ENCODE data around the gene MAP1LC3B2.

Gene MAP1LC3B2

DNA sequence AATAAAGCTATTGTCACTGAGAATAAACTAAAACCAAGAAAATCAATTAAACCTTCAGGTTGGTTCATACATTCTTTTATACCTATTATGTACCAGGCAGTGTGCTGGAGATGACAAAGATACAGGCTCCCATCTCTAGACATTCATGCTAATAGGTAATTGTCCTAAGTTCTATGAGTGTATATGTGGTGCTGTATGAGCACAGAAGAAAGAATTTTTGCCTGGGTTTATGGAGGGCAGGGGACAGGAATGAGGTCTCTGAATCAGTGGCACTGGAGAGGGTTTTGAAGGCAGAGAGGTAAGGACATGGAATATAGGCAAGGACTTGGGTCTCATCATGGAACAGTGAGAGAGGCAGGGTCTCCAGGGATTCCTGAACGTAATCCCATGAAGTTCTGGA lies 38.7 kb downstream of the MAP1LC3B2 start:
- DNase-seq: no peak

DNA sequence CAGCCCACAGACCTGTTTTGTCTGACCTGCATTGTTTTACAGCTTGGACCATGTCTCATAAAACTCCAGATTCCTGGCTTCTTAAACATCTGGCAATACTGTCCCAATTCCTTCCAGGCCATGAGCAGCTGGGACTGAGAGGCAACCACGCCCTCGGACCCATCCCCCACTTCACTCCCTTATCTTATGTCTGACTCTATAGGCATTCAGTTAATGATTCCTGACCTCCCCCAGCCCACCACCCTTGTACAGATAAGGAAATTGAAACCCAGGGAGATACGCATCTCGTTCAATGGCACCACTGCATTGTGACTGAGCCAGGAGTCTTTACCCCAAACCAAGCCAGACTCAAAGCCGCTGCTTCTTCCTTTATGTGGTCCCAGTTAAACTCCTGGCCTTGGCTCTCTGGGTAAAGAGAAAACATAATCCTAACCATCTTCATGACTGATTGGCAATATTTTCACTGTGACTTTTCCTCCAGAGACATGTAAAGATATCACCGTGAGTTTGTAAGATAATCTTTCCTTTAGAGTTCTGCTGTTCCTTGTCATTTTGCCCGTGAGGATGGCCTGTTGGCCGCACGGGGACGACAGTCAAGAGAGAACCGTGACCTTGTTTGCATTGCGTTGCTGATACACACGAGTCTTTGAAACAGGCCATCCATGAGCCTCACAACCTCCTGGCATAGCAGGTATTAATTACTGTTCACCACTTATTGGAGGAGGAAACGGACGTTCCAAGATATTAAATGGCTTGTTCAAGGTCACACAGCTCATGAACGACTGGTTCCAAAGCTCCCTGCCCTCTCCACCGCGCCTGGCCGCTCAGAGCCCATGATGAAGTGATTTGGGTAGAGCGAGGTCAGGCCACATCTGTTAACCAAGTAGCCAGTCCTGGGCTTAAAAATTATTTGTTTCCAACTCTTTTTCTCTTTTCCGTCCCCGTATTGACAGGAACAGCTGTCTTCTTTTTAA lies 39.4 kb downstream of the MAP1LC3B2 start:
- DNase-seq: no peak

DNA sequence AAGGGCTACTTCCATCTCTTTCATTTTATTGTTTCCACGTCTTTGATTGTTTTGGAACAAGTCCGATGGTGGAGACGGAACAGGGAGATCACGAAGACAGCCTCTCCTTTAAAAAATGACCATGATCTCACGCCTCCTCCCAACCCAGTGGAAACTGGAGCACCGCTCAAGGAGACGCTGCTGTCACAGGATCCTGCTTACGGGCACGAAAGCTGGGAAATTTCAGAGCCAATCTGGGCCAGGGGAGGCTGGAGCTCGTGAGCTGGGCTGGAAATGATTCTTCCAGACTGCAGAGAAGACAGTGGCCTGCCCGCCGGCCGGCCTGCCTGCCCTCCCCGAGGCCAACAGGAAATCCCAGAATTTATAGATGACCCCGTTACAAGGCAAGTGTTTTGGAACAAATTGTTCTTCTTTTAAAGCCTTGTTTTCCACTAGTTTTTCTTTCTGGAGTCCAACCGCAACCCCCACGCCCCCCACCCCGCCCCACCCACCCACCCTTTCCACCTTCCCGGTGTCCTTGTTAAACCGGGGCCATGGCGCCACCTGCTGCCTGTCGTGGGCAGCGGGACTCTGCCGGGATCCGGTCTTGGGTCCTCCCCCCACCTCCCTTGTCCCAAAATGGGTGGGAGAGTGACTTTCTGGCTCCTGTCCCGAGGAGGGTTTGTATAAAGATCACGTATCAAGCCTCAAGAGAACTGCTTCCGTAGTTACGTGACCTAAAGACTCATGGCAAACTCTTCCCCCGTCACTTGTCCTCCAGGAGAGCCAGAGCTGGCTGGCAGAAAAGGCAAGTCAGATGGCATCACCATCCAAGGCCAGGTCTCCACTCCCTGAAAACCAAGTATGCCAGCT lies 40.3 kb downstream of the MAP1LC3B2 start:
- DNase-seq: peak; percentile 57

DNA sequence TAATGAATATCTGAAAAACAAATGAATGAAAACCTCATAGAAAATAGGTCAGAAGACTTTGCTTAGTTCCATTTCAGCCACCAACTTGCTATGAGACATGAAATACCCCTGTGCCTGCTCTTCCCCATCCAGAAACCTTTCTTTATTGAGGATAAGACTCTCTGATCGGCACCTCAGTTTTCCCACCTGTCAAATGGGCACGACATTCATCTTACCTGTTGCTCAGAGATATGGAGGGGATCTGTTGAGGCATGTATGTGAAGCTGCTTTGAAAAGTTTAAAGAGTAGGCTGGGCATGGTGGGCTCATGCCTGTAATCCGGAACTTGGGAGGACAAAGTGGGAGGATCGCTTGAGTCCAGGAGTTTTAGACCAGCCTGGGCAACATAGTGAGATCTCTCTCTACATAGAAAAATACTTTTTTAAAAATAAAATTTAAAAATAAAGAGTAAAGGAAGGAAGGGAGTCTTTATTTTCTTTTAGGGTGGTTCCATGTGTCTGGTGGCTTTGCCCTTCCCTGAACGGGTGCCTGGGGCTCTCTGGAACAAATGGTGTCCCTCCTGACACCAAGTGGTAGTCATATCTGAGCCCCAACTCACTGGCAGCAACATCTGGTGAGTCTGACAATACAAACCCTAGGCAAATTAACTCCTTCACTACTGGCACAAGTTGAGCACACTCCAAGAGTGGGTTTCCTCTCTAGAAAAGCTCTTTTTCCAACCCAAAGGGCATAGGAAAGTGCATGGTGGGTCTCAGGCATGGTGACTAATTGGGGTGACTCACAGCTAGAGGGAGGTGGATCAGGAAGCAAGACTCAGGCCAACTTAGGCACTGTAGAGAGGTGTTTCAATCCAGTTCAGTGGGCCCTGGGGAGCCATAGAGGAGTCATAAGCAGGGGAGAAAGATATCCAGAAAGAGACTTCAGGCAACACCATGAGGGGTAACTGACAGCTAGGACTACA lies 42.1 kb downstream of the MAP1LC3B2 start:
- peak; percentile 80 for DNase-seq

DNA sequence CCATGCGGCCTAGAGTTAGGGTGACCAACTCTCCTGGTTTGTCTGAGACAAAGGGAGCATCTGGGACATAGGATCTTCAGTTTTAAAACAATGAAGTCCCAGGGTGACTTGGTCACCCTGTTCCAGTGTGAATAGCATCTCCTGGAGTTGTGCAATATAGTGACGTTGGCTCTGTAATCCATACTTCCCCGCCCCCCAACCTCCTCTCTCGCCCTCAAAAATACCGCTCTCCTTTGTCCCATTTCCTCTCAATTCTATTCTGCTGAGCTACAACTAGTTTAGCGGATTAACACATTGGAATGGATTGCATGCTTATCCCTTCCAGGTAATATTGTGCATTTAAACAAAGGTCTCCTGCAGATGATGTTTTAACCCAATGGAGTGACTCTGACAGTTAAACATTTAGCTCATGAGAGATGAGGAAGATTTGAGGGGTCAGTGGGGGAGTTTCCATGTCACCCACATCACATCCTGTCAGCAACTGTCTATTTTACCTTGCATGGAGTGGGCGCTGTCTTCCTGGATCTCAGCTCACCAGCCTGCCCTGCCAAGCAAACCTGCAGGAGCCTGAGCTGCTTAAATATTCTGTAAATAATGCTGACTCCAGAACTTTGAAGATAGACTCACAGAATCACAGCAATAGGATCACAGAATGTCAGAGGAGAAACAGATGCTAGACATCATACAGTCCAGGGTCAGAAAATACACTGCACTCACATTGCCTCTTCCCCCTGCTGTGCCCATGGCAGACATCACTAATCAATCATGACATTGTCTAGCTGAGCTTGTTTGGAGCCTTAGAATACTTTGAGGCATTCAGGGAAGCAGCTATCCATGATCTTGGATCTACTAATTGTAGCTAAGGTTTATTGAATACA lies 43.0 kb downstream of the MAP1LC3B2 start:
- no peak for DNase-seq

DNA sequence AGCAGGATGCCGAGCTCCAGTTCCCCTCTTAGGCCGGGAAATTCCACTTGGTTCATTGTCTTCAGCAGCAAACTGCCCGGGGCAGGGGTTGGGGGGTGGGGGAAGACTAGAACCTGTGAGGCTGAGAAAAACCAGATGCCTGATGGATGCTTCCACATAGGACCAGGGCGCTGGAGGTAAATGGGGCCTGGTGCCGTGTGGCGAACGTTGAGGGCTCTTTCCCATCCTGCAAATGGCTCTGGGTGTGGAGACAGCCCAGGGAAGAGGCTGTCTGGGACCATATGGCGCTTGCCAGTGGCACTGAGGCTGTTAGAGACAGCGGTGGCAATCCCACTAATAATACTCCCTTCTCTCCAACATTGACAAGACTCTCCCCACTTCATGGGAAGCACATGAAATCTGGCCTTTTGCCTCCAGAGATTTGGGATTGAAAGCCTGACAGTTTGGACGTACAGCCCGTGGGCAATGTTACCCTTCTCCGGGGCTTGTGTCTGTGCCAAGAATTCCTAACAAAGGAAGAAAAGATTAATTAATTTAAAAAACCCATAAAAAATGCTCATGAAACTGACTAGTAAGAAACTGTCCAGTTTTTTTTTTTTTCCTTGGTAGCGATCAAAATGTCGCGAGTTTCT lies 44.5 kb downstream of the MAP1LC3B2 start:
- DNase-seq: no peak

DNA sequence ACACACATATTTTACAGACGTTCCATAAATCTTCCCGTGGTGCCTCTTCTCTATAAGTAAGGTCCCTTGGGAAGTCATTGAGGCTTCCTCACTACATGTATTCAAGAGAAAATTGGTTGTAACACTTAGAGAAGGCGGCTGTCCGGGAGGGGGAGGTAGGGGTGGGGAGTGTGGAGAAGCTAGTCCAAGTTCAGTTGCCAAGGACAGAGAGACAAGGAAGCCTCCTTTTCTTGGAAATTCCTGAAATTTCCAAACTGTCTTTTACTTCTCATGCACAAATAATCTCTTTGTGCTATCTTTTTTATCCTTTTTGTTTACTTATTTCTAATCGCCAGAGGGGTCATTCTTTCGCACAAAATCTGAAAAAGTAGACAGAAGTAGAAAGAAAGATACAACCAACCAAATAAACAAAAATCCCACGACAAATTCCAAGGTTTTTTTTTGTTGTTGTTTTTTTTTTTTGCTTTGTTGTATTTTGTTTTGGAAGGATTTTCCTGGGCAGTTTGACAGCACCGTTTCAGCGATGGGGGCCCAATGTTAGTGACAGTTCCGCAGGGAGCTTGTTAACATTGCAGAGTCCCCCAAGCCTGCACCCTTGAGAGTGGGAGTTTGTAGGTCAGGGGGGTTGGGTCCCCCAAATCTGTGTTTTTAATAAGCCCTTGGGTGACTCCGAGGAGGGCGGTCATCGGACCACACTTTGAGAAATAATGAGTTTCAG lies 45.2 kb downstream of the MAP1LC3B2 start:
- DNase-seq: no peak

DNA sequence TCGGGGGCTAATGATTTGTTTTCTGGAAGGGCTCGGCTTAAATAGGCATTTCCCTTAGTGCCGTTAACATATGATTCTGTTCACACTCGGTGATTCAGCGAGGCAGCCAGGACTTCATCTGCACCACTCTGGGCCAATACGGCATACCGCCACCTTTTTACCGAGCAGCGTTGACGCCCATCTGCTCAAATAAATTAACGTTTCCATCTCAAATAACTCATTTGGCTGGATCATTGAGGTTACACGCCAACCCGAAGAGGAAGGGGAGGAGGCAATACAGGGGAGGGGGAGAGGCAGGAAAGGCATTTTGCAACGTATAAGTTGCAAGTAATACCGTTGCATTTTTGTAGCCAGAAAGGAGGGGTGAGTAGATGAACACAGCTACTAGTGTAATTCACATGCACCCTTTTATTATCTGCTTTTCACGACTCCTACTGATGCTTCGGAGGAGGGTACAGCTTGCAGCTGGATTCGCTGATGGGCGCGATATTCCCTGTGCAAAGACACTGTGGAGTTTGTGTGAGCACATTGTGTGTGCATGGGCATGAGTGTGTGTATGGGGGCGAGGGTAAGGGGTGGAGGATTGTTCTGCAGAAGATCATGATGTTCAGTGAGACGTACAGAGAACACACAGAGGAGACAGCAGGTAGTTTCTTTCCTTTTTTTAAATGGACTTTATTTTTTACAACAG lies 45.9 kb downstream of the MAP1LC3B2 start:
- no peak for DNase-seq

DNA sequence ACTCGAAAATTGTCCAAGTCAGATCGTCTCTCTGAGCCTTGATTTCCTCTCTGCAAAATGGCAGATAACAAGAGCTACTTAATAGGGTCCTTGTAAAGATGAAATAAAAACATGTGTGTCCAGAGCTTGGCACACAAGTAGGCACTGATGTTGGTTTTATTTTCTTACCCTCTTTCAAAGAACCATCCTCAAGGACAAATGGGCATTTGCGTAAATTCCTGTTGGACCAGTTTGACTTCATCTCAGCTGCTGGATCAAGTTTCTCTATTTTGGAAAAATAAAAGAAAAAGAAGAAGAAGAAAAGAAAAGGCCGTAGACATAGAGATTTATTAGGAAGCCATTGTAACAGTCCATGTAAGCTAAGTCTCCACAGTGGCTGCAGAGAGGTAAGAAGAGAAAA lies 47.2 kb downstream of the MAP1LC3B2 start:
- no peak for DNase-seq

DNA sequence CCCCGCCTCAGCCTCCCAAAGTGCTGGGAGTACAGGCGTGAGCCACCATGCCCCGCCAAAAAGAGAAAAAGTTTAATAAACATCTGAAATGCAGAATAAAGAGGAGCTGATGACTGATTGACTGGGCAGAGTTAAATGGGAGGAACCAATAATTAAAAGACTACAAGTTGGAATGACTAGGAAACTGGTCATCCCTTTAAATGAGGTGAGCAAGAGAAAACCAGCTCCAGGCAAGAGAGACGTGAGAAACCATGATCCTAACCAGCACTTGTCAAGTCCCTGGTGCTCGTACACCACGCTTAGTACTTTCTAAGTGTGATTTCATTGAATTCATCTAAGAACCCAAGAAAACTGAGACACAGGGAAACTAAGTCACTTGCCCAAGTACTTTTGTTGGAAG lies 47.9 kb downstream of the MAP1LC3B2 start:
- DNase-seq: no peak

DNA sequence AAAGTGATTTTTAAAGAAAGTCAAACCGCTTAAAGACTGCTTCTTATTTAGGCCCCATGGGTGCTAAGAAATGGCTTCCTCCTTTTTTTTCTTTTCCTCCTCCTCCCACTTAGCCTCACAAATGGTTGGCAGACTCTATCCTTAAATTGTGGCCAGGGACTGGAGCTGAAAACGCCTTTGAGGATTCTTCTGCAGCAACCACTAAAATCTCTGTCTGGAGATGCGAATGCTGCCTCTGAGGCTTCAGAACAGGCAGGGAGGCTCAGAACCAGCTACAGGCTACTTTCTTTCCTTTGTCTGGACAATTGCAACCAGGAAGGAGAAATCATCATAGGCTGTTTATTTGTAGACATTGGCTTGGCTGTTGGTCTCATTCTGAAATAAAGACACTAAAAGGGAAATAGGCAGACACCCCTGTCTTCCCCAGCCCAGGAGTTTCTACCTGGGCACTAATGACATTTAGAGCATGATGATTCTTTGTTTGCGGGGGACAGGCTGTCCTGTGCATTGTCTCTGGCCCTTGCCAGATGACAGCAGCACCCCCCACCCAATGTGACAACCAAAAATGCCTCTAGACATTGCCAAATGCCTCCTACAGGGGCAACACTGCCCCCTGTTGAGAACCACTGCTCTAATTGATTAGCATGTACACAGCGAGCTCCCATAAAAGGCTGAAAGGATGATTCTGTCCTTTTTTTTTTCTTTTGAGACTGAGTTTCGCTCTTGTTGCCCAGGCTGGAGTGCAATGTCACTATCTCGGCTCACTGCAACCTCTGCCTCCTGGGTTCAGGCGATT lies 50.3 kb downstream of the MAP1LC3B2 start:
- no peak for DNase-seq

DNA sequence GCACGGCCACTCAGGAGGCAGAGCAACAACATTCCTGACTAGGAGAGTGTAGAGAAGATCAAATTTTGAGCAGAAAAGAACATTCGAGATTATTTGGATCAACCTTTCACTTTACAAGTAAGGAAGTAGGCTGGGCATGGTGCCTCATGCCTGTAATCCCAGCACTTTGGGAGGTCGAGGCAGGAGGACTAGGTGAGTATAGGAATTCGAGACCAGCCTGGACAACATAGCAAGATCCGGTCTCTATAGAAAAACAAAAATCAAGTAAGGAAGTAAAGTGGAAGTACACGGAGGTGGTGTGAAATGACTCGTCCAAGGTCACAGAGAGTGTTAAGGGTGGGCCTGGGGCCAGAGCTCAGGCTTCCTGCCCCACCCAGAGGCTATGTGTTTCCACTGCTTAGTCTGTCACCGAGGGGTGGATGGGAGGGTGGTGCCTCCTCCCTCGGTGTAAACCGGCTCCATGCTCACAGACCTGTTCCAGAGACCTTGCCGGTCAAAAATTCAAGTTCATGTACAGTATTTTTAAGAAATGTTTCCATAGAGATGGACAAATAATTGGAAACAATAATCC lies 51.9 kb downstream of the MAP1LC3B2 start:
- no peak for DNase-seq

DNA sequence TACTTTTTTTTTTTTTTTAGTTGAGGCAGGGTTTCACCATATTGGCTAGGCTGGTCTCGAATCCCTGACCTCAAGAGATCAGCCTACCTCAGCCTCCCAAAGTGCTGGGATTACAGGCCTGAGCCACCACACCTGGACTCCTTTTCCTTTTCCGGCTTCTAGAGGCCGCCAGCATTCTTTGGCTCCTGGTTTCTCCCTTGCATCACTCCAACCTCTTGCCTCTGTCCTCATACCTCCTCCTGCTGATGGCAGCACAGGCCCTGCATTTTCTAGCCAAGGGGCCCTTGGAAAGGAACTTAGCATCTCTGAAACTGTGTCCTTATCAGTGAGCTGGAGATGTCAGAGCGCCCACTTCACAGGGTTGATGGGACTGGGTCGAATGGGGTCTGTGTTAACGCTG lies 53.3 kb downstream of the MAP1LC3B2 start:
- no peak for DNase-seq

DNA sequence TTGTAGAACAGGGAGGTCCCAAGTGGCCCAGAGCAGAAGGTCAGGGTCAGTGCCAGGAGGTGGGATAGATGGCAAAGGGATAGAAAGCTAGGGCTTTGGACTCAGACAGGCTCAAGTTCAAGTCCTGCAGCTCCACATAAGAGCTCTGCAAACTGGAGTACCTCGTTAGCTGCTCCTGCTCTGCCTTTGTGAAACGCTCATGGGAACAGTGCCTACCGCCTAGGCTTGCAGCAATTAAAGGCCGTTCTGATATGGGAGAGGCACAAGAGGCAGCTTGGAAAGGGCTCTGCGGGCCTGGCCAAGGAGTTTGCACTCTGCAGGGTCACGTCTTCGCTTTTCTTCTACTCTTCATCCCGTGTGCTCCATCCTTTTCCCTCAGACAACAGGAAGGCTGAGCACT lies 54.1 kb downstream of the MAP1LC3B2 start:
- no peak for DNase-seq

DNA sequence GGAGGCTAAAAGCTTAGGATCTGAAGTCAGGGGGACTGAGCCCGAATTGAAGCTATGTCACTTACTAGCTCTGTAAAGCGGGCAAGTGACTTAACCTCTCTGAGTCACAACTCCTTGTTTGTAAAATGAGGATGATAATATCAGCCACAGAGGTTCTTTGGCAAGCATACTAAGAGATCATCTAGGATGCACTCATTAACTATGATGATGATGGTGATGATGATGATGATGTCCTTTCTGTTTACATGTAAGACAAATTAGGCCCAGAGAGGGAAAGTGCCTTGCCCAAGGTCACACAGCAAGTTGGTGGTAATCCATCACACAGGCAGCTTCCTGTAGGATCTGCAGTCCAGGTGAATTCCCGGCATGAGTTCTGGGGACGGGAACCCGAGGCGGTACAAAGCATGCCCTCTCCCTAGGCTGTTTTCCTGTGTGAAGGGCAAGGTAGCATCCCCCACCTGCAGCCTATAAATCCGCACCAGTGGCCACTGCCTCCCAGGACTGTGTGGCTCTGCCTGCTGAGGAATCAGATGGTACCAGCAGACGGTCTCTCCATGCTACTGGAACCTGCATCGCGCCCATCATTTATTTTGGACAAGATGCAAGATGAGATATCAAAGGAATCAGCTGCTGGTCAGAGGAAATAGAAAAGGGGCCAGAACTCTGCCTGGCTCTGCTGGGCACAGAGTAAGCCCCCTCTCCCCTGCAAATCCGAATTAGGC lies 55.2 kb downstream of the MAP1LC3B2 start:
- DNase-seq: no peak

DNA sequence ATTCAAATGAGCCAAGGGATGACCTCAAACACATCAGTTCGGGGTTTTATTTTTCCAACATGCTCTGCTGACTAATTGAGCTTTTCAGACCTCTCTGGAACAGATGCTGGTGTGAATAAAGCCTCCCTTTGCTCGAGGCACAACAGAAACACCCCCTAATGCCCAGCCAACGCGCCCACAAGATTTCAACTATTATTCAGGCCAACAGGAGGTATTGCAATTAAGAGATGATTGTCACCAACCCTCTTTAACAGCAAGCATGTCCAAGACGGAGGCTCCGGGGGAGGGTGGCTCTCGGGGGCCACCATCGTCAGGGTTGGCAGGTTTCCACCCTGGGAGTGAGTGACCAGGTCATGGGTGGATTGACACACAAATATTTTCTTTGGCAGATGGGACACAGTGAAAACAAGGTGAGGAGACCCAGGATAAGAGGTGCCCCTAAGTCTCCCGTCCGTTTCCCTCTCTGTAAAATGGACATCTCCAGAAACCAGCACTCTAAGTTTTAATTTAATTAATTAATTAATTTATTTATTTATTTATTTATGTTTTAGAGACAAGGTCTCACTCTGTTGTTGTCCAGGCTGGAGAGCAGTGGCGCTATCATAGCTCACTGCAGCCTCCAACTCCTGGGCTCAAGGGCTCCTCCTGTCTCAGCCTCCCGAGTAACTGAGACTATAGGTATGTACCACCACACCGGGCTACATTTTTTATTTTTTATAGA lies 56.1 kb downstream of the MAP1LC3B2 start:
- no peak for DNase-seq

Measured in T1000 (cell line).